HG03139 (cell line): Measurements from ENCODE around the gene GFRA1.
"Not testable (repeated sequence)": the region's sequence is repeated elsewhere in the genome, so short reads cannot be mapped to it uniquely, and the experiment has no call there.

Experiments used
- ATAC-seq: cut with Tn5 transposase; IDR thresholded peaks from one replicate; pipeline ENCODE4 v1.9.1; 2021; ENCODE audit not compliant: unreplicated experiment

Gene GFRA1

GRCh38 chr10:116201670-116202430 is 71.2 kb downstream of the GFRA1 start:
- ATAC-seq, result no peak

GRCh38 chr10:116201011-116201410 is 72.0 kb downstream of the GFRA1 start:
- ATAC-seq, result no peak

- ATAC-seq, result no peak
Measured at GRCh38 chr10:116198676-116199035, 74.3 kb downstream of the GFRA1 start.

- ATAC-seq, result no peak
Measured at GRCh38 chr10:116197946-116198675, 74.9 kb downstream of the GFRA1 start.

GRCh38 chr10:116195583-116195982 is 77.4 kb downstream of the GFRA1 start:
- ATAC-seq, result no peak

GRCh38 chr10:116195039-116195438 is 78.0 kb downstream of the GFRA1 start:
- ATAC-seq, result no peak

- no peak for ATAC-seq
Measured at GRCh38 chr10:116194061-116194460, 78.9 kb downstream of the GFRA1 start.

- no peak for ATAC-seq
Measured at GRCh38 chr10:116190883-116191282, 82.1 kb downstream of the GFRA1 start.

- ATAC-seq, result no peak
Measured at GRCh38 chr10:116186273-116186672, 86.7 kb downstream of the GFRA1 start.

GRCh38 chr10:116185199-116185867 is 87.7 kb downstream of the GFRA1 start:
- no peak for ATAC-seq

GRCh38 chr10:116184512-116184794 is 88.6 kb downstream of the GFRA1 start:
- no peak for ATAC-seq

GRCh38 chr10:116183733-116184511 is 89.1 kb downstream of the GFRA1 start:
- no peak for ATAC-seq

- no peak for ATAC-seq
Measured at GRCh38 chr10:116182426-116182825, 90.6 kb downstream of the GFRA1 start.

- no peak for ATAC-seq
Measured at GRCh38 chr10:116178086-116178605, 94.9 kb downstream of the GFRA1 start.

- no peak for ATAC-seq
Measured at GRCh38 chr10:116175231-116175630, 97.8 kb downstream of the GFRA1 start.

- ATAC-seq, result no peak
Measured at GRCh38 chr10:116171505-116171904, 101.5 kb downstream of the GFRA1 start.

- ATAC-seq, result no peak
Measured at GRCh38 chr10:116170815-116171250, 102.2 kb downstream of the GFRA1 start.

GRCh38 chr10:116169782-116170445 is 103.1 kb downstream of the GFRA1 start:
- ATAC-seq, result no peak

GRCh38 chr10:116168745-116169144 is 104.3 kb downstream of the GFRA1 start:
- ATAC-seq, result no peak

GRCh38 chr10:116168329-116168728 is 104.7 kb downstream of the GFRA1 start:
- no peak for ATAC-seq

- ATAC-seq, result not testable (repeated sequence)
Measured at GRCh38 chr10:116165941-116166340, 107.1 kb downstream of the GFRA1 start.
